Breast epithelium (tissue), 4 donors: ENCODE measurements around the gene CTAG1A. TPM values are rescaled to one million over a fixed set of nuclear protein-coding genes. Genes with fewer than 3 reads are reported as not detected.
A peak's percentile ranks its signal among the peaks of the same experiment; 100 is the strongest.
"Not testable (repeated sequence)": the region's sequence is repeated elsewhere in the genome, so short reads cannot be mapped to it uniquely, and the experiment has no call there.

Source experiments
- DNase-seq, 2 donors: peaks; one replicate each; pipeline ENCODE4 v3.0.0-alpha.2; 2019; ENCODE audit warnings: low spot score in 2 of 2
- H3K27ac ChIP-seq, 2 donors: fragments of 200-600 bp; sonication (generic) in 1 of 2; one replicate each; pipeline ENCODE4 v1.5.1; 2016 to 2019; ENCODE audit warnings: mild to moderate bottlenecking in 1 of 2
- H3K27me3 ChIP-seq, 2 donors: fragments of 200-600 bp; sonication (generic) in 1 of 2; one replicate each; pipeline versions ENCODE4 v1.5.1 to v1.6.0; 2017 to 2019; ENCODE audit warnings: control low read depth in 1 of 2, mild to moderate bottlenecking in 1 of 2
- H3K36me3 ChIP-seq: fragments of 200-600 bp; one replicate; pipeline ENCODE4 v1.5.1; 2019
- H3K4me1 ChIP-seq, 2 donors: fragments of 200-600 bp; sonication (generic); one replicate each; pipeline ENCODE4 v1.5.1; 2016 to 2019; ENCODE audit warnings: control low read depth in 1 of 2
- H3K4me3 ChIP-seq, 3 donors: fragments of 200-600 bp; sonication (generic); 1 replicate in 2 of 3; 2 replicates in 1 of 3; pipeline ENCODE4 v1.5.1; 2016 to 2019; ENCODE audit warnings: mild to moderate bottlenecking in 3 of 3, moderate library complexity in 2 of 3
- H3K9me3 ChIP-seq, 2 donors: fragments of 200-600 bp; sonication (generic) in 1 of 2; one replicate each; pipeline ENCODE4 v1.5.1; 2016 to 2019; ENCODE audit warnings: control low read depth in 1 of 2
- POLR2A ChIP-seq: fragments of 450-650 bp; IDR thresholded peaks from one replicate; pipeline ENCODE4 v1.6.1; 2016; ENCODE audit warnings: antibody characterized with exemption, mild to moderate bottlenecking, moderate library complexity
- POLR2AphosphoS5 ChIP-seq, 3 donors: sonication (generic); formaldehyde crosslinking; IDR thresholded peaks; one replicate each; pipeline ENCODE4 v1.6.1; 2017; ENCODE audit warnings: antibody characterized with exemption in 3 of 3
- intact Hi-C: fragments of 100-400 bp; cut with DNase I; formaldehyde crosslinking; loops from one replicate; pipeline ENCODE4 v1.15.1; 2023; ENCODE audit warnings: low total_unique reads
- total RNA-seq, 3 donors: library from RNA; depleted of rRNA; stranded (reverse); fragments of >200 nt; gene quantifications; one replicate each; pipeline ENCODE4 v1.1.0, GENCODE V29; 2016
- TF ChIP-seq, protein P1 (sequence below), 3 donors: fragments of 450-650 bp; IDR thresholded peaks; one replicate each; pipeline ENCODE4 v1.5.1; 2016 to 2017; ENCODE audit warnings: antibody characterized with exemption in 3 of 3, mild to moderate bottlenecking in 3 of 3, moderate library complexity in 3 of 3

Gene CTAG1A
- total RNA-seq, 3 donors from 2014 or later, result 2.3 TPM; not detected in 2

DNA sequence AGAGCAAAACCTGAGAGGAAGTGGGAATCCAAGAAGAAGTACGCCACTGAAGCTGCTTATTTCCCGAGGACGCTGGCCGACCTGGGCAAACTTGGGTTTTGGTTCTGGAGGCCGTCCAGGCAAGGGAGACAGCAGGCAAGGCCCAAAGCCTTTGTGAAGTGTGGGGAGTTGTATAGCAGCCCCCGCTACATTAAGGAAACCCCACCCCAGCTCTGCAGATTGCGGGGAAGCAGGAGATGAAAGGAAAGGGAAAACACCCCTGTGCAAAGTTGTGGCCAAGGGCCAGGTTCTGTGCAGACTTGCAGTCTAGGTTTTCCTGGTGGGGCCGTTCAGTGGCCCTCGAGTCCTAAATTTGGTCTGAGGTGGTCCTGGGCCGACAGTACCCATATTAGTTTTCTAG, 11.9 kb upstream of the CTAG1A start:
- intact Hi-C loops, H3K27ac ChIP-seq, H3K4me3 ChIP-seq, H3K36me3 ChIP-seq, H3K4me1 ChIP-seq, H3K27me3 ChIP-seq, H3K9me3 ChIP-seq, DNase-seq: not testable (repeated sequence)

- H3K4me3 ChIP-seq, H3K27ac ChIP-seq, H3K27me3 ChIP-seq, H3K9me3 ChIP-seq, H3K4me1 ChIP-seq, H3K36me3 ChIP-seq, intact Hi-C loops, DNase-seq: not testable (repeated sequence)
Measured at GRCh38 chrX:154575076-154575475, 9.9 kb upstream of the CTAG1A start.

DNA sequence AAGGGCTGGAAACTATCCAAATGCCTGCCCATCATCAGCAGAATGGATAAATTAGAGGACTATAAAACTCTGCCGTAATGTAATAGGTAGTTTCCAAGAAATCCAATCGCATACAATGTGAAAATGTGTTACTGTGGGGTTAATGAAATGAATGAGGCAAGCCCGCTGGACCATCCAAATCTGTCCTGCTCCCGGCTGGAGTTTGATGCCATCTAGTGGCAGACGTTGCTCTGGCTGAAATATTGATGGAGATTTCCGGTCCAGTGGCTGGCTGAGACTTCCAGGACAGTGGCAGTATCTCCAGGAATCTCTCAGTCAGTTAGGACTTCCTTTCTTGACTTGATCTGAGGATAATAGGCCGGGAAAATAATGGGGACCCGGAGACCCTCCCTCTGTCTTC, 1.9 kb upstream of the CTAG1A start:
- H3K9me3 ChIP-seq, H3K27me3 ChIP-seq, intact Hi-C loops, H3K4me3 ChIP-seq, H3K36me3 ChIP-seq, H3K27ac ChIP-seq, H3K4me1 ChIP-seq, DNase-seq: not testable (repeated sequence)

DNA sequence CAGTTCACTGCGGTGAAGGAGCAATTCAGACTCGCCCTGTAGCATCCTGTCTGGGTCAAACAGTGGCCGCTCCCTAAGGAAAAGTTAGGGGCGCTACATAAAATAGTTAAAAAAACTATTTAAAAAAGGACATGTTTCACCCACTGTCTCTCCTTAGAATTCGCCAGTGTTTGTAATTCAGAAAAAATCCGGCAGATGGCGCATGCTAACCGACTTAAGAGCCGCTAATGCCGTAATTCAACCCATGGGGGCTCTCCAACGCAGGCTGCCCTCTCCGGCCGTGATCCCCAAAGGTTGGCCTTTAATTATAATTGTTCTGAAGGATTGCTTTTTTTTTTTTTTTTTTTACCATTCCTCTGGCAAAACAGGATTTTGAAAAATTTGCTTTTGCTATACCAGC, 5.5 kb downstream of the CTAG1A start:
- H3K9me3 ChIP-seq, H3K27ac ChIP-seq, intact Hi-C loops, H3K36me3 ChIP-seq, H3K4me1 ChIP-seq, H3K4me3 ChIP-seq, DNase-seq: not testable (repeated sequence)
- H3K27me3 ChIP-seq, result peaks cover 0 to 24% of the 10 kb centered on the region in 2 donors

DNA sequence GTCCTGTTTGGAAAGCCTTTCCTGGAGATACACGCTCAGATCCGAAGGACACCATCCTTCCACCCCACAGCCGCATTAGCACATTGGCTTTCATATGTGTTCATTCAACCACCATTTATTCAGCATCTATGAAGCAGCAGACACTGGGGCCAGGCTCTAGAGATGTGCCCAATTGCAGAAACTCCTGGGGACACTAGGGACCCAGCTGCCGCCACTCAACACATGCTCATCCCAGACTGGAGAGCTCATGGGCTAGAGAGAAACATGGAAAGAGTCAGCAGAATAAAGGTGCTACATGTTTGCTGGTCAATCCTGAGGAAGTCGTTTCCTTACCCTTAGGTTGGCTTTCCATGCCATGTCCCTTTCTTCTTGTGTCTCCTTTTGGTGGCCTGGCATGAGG, 7.6 kb downstream of the CTAG1A start:
- peak in 1 of 2 donors; percentile 2 for DNase-seq
- TF ChIP-seq, protein P1, sequence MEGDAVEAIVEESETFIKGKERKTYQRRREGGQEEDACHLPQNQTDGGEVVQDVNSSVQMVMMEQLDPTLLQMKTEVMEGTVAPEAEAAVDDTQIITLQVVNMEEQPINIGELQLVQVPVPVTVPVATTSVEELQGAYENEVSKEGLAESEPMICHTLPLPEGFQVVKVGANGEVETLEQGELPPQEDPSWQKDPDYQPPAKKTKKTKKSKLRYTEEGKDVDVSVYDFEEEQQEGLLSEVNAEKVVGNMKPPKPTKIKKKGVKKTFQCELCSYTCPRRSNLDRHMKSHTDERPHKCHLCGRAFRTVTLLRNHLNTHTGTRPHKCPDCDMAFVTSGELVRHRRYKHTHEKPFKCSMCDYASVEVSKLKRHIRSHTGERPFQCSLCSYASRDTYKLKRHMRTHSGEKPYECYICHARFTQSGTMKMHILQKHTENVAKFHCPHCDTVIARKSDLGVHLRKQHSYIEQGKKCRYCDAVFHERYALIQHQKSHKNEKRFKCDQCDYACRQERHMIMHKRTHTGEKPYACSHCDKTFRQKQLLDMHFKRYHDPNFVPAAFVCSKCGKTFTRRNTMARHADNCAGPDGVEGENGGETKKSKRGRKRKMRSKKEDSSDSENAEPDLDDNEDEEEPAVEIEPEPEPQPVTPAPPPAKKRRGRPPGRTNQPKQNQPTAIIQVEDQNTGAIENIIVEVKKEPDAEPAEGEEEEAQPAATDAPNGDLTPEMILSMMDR (IDR thresholded peaks at IDR 0.05), result no peak
- TF ChIP-seq POLR2AphosphoS5 (IDR thresholded peaks at IDR 0.05) (no peak), POLR2A (no peak)
- H3K36me3 ChIP-seq, result no peaks in the 10 kb centered on the region
- H3K27me3 ChIP-seq, result peaks cover 0 to 37% of the 10 kb centered on the region in 2 donors
- intact Hi-C loops, result no loop called here
- H3K4me1 ChIP-seq, result no peaks in the 10 kb centered on the region
- H3K27ac ChIP-seq, result no peak overlapping the region
- no peak overlapping the region for H3K4me3 ChIP-seq
- peaks cover 0 to 8% of the 10 kb centered on the region in 2 donors for H3K9me3 ChIP-seq

DNA sequence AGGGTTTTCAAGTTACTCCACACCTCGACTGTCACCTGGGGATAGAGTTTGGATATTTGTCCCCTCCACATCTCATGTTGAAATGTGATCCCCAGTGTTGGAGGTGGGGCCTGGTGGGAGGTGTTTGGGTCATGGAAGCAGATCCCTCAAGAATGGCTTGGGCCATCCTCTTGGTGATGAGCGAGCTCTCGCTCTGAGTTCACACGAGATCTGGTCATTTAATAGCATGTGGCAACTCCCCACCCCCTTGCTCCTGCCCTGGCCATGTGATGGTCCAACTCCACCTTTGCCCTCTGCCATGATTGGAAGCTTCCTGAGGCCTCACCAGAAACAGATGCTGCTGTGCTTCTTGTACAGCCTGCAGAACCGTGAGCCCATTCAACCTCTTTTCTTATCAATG, 8.3 kb downstream of the CTAG1A start:
- DNase-seq, result peak in 1 of 2 donors; percentile 8

DNA sequence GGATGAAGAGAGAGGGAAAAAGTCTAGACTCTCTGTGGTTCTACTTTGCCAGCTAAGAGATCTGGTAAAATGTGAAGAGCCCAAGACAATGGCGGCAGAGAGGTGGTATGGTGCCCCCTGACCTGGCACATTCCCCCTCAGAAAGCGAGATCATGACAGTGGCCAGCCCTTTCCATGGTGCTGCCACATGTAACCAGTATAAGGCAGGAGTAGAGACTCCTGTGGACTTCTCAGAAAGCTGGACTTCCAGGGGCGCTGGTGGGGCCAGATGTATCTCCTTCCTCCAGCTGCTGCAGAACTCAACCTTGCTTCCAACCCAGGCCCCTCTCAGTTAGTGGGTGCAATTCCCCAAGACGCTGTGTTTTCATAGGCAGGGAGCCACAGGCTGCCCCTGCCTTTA, 9.6 kb downstream of the CTAG1A start:
- Histone ChIP-seq H3K27ac (no peak overlapping the region), H3K36me3 (no peaks in the 10 kb centered on the region), H3K4me3 (no peak overlapping the region), H3K4me1 (no peaks in the 10 kb centered on the region), H3K9me3 (peaks cover 0 to 8% of the 10 kb centered on the region in 2 donors), H3K27me3 (peaks cover 0 to 37% of the 10 kb centered on the region in 2 donors)
- TF ChIP-seq, protein P1 (IDR thresholded peaks at IDR 0.05), result no peak
- TF ChIP-seq POLR2A (no peak), POLR2AphosphoS5 (IDR thresholded peaks at IDR 0.05) (no peak)
- intact Hi-C loops, result no loop called here
- peak in 1 of 2 donors; percentile 4 for DNase-seq

More for the DNA sequence above, 8.3 kb downstream of the CTAG1A start:
- no peak overlapping the region for H3K27ac ChIP-seq
- H3K4me3 ChIP-seq, result no peak overlapping the region
- H3K27me3 ChIP-seq, result peaks cover 0 to 37% of the 10 kb centered on the region in 2 donors
- intact Hi-C loops, result no loop called here
- H3K9me3 ChIP-seq, result peaks cover 0 to 8% of the 10 kb centered on the region in 2 donors
- TF ChIP-seq POLR2A (no peak), POLR2AphosphoS5 (IDR thresholded peaks at IDR 0.05) (no peak)
- TF ChIP-seq, protein P1 (IDR thresholded peaks at IDR 0.05), result no peak
- no peaks in the 10 kb centered on the region for H3K4me1 ChIP-seq
- H3K36me3 ChIP-seq, result no peaks in the 10 kb centered on the region
